HEK293 (cell line): ENCODE results near the gene DDT.
"Not testable (repeated sequence)": the region's sequence is repeated elsewhere in the genome, so short reads cannot be mapped to it uniquely, and the experiment has no call there.

Experiments
- YY1 ChIP-seq: fragments of 450-650 bp; formaldehyde crosslinking; IDR thresholded peaks from 2 replicates; pipeline ENCODE4 v1.5.1; 2018; ENCODE audit warnings: missing biosample characterization, missing genetic modification characterization
- ZBTB8A ChIP-seq: fragments of 450-650 bp; formaldehyde crosslinking; IDR thresholded peaks from 2 replicates; pipeline ENCODE4 v1.5.1; 2016; ENCODE audit warnings: missing biosample characterization, missing genetic modification characterization
- ZFP3 ChIP-seq: fragments of 450-650 bp; formaldehyde crosslinking; IDR thresholded peaks from 2 replicates; pipeline ENCODE4 v1.5.1; 2016; ENCODE audit warnings: low read depth, missing biosample characterization, missing genetic modification characterization
- ZNF530 ChIP-seq: fragments of 450-650 bp; formaldehyde crosslinking; IDR thresholded peaks from 2 replicates; pipeline ENCODE4 v1.5.1; 2016; ENCODE audit warnings: low read depth, missing biosample characterization, missing genetic modification characterization
- ZNF670 ChIP-seq: fragments of 450-650 bp; formaldehyde crosslinking; IDR thresholded peaks from 2 replicates; pipeline ENCODE4 v1.5.1; 2016; ENCODE audit warnings: missing biosample characterization, missing genetic modification characterization, low read depth
- TF ChIP-seq, protein P1 (sequence below): fragments of 450-650 bp; formaldehyde crosslinking; IDR thresholded peaks from 2 replicates; pipeline ENCODE4 v1.5.1; 2016; ENCODE audit warnings: missing biosample characterization, missing genetic modification characterization
- TF ChIP-seq, protein P2 (sequence below): IDR thresholded peaks from 2 replicates; pipeline ENCODE4 v1.6.1; 2011; ENCODE audit warnings: mild to moderate bottlenecking, low read depth, low read length, borderline replicate concordance
- TF ChIP-seq, protein P3 (sequence below): fragments of 450-650 bp; formaldehyde crosslinking; IDR thresholded peaks from 2 replicates; pipeline ENCODE4 v1.5.1; 2016; ENCODE audit warnings: missing biosample characterization, missing genetic modification characterization, low read depth
- TF ChIP-seq, protein P4 (sequence below): fragments of 450-650 bp; formaldehyde crosslinking; IDR thresholded peaks from 2 replicates; pipeline ENCODE4 v1.5.0; 2017; ENCODE audit warnings: missing biosample characterization, missing genetic modification characterization, borderline replicate concordance
- TF ChIP-seq, protein P5 (sequence below): fragments of 450-650 bp; formaldehyde crosslinking; IDR thresholded peaks from 2 replicates; pipeline ENCODE4 v1.5.1; 2016; ENCODE audit warnings: missing biosample characterization, missing genetic modification characterization

DNA sequence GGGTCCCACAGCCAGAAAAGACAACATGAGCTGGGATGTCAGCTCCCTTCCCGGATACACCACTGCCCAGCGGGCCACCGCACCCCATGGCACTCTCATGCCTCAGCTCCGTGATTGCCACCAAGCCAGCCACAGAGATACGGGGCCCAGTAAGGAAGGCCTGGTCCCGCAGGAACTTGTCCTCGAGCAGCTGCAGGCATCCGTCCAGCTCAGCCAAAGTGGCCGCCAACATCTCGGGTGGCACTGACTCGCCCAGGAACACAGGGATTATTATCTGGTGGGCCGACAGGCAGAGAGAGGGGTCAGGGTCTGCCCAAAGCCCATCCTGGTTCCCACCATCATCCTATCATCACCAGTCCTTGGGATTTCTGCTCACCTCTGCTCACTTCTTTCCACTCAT is 3.1 kb upstream of the DDT start:
- TF ChIP-seq, protein P1, sequence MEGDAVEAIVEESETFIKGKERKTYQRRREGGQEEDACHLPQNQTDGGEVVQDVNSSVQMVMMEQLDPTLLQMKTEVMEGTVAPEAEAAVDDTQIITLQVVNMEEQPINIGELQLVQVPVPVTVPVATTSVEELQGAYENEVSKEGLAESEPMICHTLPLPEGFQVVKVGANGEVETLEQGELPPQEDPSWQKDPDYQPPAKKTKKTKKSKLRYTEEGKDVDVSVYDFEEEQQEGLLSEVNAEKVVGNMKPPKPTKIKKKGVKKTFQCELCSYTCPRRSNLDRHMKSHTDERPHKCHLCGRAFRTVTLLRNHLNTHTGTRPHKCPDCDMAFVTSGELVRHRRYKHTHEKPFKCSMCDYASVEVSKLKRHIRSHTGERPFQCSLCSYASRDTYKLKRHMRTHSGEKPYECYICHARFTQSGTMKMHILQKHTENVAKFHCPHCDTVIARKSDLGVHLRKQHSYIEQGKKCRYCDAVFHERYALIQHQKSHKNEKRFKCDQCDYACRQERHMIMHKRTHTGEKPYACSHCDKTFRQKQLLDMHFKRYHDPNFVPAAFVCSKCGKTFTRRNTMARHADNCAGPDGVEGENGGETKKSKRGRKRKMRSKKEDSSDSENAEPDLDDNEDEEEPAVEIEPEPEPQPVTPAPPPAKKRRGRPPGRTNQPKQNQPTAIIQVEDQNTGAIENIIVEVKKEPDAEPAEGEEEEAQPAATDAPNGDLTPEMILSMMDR, result not testable (repeated sequence)
- TF ChIP-seq ZBTB8A; YY1; ZNF530 (tag by site-specific recombination); ZNF670 (tag by site-specific recombination); ZFP3 (tag by site-specific recombination): not testable (repeated sequence)
- TF ChIP-seq, protein P2, sequence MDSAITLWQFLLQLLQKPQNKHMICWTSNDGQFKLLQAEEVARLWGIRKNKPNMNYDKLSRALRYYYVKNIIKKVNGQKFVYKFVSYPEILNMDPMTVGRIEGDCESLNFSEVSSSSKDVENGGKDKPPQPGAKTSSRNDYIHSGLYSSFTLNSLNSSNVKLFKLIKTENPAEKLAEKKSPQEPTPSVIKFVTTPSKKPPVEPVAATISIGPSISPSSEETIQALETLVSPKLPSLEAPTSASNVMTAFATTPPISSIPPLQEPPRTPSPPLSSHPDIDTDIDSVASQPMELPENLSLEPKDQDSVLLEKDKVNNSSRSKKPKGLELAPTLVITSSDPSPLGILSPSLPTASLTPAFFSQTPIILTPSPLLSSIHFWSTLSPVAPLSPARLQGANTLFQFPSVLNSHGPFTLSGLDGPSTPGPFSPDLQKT, result not testable (repeated sequence)
- TF ChIP-seq, protein P3, sequence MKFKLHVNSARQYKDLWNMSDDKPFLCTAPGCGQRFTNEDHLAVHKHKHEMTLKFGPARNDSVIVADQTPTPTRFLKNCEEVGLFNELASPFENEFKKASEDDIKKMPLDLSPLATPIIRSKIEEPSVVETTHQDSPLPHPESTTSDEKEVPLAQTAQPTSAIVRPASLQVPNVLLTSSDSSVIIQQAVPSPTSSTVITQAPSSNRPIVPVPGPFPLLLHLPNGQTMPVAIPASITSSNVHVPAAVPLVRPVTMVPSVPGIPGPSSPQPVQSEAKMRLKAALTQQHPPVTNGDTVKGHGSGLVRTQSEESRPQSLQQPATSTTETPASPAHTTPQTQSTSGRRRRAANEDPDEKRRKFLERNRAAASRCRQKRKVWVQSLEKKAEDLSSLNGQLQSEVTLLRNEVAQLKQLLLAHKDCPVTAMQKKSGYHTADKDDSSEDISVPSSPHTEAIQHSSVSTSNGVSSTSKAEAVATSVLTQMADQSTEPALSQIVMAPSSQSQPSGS, result not testable (repeated sequence)
- TF ChIP-seq, protein P4, sequence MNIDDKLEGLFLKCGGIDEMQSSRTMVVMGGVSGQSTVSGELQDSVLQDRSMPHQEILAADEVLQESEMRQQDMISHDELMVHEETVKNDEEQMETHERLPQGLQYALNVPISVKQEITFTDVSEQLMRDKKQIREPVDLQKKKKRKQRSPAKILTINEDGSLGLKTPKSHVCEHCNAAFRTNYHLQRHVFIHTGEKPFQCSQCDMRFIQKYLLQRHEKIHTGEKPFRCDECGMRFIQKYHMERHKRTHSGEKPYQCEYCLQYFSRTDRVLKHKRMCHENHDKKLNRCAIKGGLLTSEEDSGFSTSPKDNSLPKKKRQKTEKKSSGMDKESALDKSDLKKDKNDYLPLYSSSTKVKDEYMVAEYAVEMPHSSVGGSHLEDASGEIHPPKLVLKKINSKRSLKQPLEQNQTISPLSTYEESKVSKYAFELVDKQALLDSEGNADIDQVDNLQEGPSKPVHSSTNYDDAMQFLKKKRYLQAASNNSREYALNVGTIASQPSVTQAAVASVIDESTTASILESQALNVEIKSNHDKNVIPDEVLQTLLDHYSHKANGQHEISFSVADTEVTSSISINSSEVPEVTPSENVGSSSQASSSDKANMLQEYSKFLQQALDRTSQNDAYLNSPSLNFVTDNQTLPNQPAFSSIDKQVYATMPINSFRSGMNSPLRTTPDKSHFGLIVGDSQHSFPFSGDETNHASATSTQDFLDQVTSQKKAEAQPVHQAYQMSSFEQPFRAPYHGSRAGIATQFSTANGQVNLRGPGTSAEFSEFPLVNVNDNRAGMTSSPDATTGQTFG, result not testable (repeated sequence)
- TF ChIP-seq, protein P5, sequence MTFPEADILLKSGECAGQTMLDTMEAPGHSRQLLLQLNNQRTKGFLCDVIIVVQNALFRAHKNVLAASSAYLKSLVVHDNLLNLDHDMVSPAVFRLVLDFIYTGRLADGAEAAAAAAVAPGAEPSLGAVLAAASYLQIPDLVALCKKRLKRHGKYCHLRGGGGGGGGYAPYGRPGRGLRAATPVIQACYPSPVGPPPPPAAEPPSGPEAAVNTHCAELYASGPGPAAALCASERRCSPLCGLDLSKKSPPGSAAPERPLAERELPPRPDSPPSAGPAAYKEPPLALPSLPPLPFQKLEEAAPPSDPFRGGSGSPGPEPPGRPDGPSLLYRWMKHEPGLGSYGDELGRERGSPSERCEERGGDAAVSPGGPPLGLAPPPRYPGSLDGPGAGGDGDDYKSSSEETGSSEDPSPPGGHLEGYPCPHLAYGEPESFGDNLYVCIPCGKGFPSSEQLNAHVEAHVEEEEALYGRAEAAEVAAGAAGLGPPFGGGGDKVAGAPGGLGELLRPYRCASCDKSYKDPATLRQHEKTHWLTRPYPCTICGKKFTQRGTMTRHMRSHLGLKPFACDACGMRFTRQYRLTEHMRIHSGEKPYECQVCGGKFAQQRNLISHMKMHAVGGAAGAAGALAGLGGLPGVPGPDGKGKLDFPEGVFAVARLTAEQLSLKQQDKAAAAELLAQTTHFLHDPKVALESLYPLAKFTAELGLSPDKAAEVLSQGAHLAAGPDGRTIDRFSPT (tag by site-specific recombination), result not testable (repeated sequence)
